AG09319 (cell line): ENCODE data around the gene CHN2.

Experiments used
- DNase-seq: peaks from one replicate; pipeline ENCODE4 v3.0.0-alpha.2; 2010; ENCODE audit warnings: low read depth; ENCODE audit errors: extremely low read depth
- TF ChIP-seq, protein P1 (sequence below): IDR thresholded peaks from 2 replicates; pipeline ENCODE4 v1.5.1; 2011; ENCODE audit warnings: low read depth, mild to moderate bottlenecking, inconsistent platforms, low read length, moderate library complexity

The CHN2 gene

DNA sequence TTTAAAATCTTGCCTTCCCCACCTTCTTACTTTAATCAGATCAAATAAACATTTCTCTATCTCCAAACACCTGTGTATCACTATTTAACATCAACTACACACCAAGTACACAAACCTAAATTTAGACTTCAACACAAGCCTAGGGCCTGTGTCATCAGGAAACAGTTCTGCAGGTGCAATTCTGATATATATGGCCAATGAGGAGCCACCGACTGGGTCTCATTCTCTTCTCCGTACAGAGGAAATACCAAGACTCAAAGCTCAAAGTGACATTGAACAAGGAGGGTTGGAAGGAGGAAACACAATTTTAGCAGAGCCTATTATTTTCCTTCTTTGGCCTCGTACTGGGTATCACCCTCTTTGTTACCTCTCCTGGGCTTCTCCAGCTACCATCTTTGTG, 216.4 kb downstream of the CHN2 start:
- DNase-seq: no peak
- TF ChIP-seq, protein P1, sequence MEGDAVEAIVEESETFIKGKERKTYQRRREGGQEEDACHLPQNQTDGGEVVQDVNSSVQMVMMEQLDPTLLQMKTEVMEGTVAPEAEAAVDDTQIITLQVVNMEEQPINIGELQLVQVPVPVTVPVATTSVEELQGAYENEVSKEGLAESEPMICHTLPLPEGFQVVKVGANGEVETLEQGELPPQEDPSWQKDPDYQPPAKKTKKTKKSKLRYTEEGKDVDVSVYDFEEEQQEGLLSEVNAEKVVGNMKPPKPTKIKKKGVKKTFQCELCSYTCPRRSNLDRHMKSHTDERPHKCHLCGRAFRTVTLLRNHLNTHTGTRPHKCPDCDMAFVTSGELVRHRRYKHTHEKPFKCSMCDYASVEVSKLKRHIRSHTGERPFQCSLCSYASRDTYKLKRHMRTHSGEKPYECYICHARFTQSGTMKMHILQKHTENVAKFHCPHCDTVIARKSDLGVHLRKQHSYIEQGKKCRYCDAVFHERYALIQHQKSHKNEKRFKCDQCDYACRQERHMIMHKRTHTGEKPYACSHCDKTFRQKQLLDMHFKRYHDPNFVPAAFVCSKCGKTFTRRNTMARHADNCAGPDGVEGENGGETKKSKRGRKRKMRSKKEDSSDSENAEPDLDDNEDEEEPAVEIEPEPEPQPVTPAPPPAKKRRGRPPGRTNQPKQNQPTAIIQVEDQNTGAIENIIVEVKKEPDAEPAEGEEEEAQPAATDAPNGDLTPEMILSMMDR: no peak

DNA sequence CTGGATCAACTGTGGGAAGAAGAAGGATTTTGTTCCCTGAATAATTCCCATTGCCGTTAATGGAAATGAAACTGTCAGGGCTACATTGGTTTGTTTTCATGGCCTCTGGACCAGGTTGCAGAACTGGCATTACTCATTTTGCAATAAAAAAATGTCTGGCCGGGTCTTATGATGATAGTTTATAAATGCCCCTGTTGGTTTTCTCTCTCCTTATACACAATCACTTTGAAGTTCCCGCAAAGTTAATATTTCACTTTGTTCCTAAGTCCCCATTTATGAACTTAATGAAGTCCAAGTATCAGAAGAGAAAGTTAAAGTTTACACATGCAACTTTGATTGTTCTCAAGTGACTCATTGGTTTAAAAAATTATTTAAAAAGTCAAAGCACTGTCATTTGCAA, 218.3 kb downstream of the CHN2 start:
- TF ChIP-seq, protein P1: no peak
- no peak for DNase-seq

DNA sequence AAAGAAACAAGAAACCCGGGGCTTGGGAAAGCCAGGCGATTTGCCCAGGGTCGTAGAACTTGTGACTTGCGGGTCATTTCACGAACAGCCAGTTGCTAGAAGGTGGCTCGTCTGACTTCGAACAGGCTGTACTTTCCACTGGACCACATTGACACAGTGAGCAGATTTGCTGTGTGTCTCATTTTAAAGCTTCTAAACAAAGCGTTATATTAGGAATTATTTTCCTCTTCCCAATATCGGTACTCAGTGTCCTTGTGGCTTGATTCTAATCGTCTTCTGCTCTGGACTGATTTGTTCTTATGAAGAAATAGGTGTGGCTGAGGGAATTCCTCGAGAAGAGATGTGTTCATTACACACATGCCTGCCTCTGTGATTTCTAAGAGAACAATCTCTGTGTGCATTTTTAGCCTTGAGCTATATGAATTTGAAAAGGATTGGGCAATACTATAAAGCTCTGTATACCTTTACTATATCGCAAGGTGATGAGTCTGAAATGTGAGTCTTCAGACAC, 219.1 kb downstream of the CHN2 start:
- TF ChIP-seq, protein P1: no peak
- DNase-seq: no peak

DNA sequence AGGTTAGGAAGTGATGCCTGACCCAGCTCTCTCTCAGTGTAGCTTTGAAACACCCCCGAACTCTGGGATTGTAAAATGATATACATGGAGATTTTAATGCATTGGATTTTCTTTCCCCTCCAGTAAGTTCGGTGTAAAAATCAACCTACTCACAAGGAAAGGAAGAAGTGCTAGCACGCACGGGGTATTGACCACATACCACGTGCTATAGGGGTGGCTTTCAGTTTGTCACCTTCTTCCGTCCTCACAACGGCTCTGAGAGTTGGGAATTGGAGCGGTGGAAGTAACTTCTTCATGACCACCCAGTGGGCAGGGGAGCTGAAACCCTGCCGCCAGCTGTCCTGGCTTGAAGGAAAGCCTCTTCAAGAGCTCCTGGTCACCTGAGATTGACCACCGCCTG, 219.6 kb downstream of the CHN2 start:
- DNase-seq: no peak
- TF ChIP-seq, protein P1: no peak

DNA sequence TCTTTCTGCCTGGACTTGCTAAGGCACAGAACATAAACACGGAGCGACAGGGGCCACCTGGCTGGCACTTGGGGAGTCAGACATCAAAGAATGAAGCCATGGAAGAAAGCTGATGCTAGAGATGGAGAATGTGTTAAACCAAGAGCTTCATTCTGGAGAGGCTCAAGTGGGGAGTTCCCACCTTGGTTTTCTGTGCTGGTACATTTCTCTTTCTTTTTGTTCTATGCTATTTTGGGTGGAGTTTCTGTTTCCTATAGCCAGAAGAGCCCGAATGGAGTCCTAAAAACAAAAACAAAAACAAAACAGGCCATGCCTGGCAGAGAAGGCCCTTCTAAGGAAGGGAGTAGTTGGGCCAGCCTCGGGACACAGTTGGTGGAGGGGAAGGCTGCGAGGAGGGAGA, 220.6 kb downstream of the CHN2 start:
- no peak for DNase-seq
- TF ChIP-seq, protein P1: no peak

DNA sequence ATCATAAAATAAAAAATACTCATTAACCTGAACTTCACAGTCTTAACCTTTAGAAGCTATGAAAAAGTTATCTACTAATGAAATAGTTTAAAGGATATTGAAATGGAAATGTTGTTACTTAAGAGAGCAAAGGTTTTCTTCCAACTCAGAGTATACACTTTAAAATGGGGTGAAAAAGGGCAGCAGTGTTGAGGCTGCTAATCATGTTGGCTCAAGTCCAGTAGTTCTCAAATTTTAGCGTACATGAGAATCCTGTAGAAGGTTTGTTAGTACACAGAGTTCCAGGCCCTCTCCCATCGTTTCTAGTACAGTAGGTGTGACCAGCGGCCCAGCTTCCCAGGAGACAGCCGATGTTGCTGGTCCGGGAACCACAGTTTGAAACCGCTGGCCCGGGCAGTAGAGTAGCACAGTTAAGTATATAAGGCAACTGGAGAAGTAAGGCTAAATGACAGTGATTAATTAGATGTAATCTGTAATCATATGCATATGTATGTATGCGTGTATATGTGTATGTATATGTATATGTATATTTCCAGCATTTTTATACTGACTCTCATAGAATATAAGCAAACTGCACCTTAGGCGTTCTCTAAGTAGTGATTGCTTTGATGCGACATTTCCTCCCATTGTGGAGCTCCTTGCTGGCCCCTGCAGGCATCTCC, 221.8 kb downstream of the CHN2 start:
- TF ChIP-seq, protein P1: no peak
- no peak for DNase-seq

DNA sequence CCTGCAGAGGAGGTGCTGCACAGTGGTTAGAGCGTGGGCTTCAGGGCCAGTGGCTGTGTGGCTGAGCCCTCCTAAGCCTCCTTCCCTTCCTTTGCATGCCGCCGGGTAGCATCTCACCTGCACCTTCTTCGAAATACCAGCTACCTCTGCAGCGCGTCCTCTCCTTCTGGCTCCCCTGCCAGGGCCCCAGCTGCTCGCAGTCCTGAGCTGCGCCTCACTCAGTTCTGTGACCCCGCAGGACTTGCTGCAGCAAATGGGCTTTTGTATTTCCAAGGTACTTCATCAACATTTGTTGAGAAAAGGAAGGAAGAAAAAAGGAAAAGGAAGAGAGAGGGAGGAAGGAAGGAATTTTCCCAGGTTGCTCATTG, 222.3 kb downstream of the CHN2 start:
- TF ChIP-seq, protein P1: no peak
- no peak for DNase-seq
